NB4 (cell line): Measurements from ENCODE around the gene ROBO1.

Experiments
- CTCF ChIP-seq: IDR thresholded peaks from one replicate; pipeline ENCODE4 v1.5.1; 2012; ENCODE audit warnings: low read depth, low read length
- MAX ChIP-seq: IDR thresholded peaks from 2 replicates; pipeline ENCODE4 v1.6.1; 2011; ENCODE audit warnings: low read depth, low read length

- TF ChIP-seq CTCF (no peak), MAX (no peak)
Measured at GRCh38 chr3:79414806-79415205, 353.0 kb downstream of the ROBO1 start.
